Measurements from ENCODE around the gene MLLT10. TPM values are rescaled to one million over a fixed set of nuclear protein-coding genes. Genes with fewer than 3 reads are reported as not detected.

MLLT10 gene
- total RNA-seq, 1 donor from 2014 or later: 43.3 TPM

GRCh38 chr10:21500578-21500910, 33.5 kb upstream of the MLLT10 start:
- peak overlapping the region; percentile 29 to 49 (median 45) for H3K4me3 ChIP-seq (ENCODE audit: low read length in 3 of 3)
- peaks cover 8 to 26% (median 13%) of the 10 kb centered on the region in 3 donors for H3K4me1 ChIP-seq (ENCODE audit: control insufficient read depth in 3 of 3, insufficient read depth in 3 of 3, low read length in 3 of 3)
- peaks cover 4 to 35% (median 6%) of the 10 kb centered on the region in 3 donors for H3K27me3 ChIP-seq (ENCODE audit: control insufficient read depth in 3 of 3, insufficient read depth in 3 of 3, low read length in 3 of 3)
- no peaks in the 10 kb centered on the region for H3K36me3 ChIP-seq (ENCODE audit: control insufficient read depth in 3 of 3, insufficient read depth in 3 of 3, low read length in 3 of 3)
- peak overlapping the region in 1 of 3 donors; percentile 54 for H3K9ac ChIP-seq (ENCODE audit: low read depth in 1 of 3, low read length in 3 of 3)
- H3K9me3 ChIP-seq (ENCODE audit: control insufficient read depth in 3 of 3, low read length in 3 of 3): no peaks in the 10 kb centered on the region
- H3K27ac ChIP-seq (ENCODE audit: low read depth, low read length): no peak overlapping the region

GRCh38 chr10:21501091-21501490, 32.9 kb upstream of the MLLT10 start:
- no peak overlapping the region for H3K9ac ChIP-seq (ENCODE audit: low read depth in 1 of 3, low read length in 3 of 3)
- H3K4me1 ChIP-seq (ENCODE audit: control insufficient read depth in 3 of 3, insufficient read depth in 3 of 3, low read length in 3 of 3): peaks cover 6 to 21% (median 10%) of the 10 kb centered on the region in 3 donors
- H3K9me3 ChIP-seq (ENCODE audit: control insufficient read depth in 3 of 3, low read length in 3 of 3): no peaks in the 10 kb centered on the region
- no peak overlapping the region for H3K4me3 ChIP-seq (ENCODE audit: low read length in 3 of 3)
- peaks cover 4 to 35% (median 6%) of the 10 kb centered on the region in 3 donors for H3K27me3 ChIP-seq (ENCODE audit: control insufficient read depth in 3 of 3, insufficient read depth in 3 of 3, low read length in 3 of 3)
- H3K36me3 ChIP-seq (ENCODE audit: control insufficient read depth in 3 of 3, insufficient read depth in 3 of 3, low read length in 3 of 3): no peaks in the 10 kb centered on the region
- H3K27ac ChIP-seq (ENCODE audit: low read depth, low read length): no peak overlapping the region

- Histone ChIP-seq H3K27me3 (ENCODE audit: control insufficient read depth in 3 of 3, insufficient read depth in 3 of 3, low read length in 3 of 3) (peaks cover 4 to 33% (median 6%) of the 10 kb centered on the region in 3 donors), H3K9ac (ENCODE audit: low read depth in 1 of 3, low read length in 3 of 3) (no peak overlapping the region), H3K27ac (ENCODE audit: low read depth, low read length) (no peak overlapping the region), H3K4me1 (ENCODE audit: control insufficient read depth in 3 of 3, insufficient read depth in 3 of 3, low read length in 3 of 3) (peaks cover 6 to 13% (median 7%) of the 10 kb centered on the region in 3 donors), H3K36me3 (ENCODE audit: control insufficient read depth in 3 of 3, insufficient read depth in 3 of 3, low read length in 3 of 3) (no peaks in the 10 kb centered on the region), H3K9me3 (ENCODE audit: control insufficient read depth in 3 of 3, low read length in 3 of 3) (no peaks in the 10 kb centered on the region), H3K4me3 (ENCODE audit: low read length in 3 of 3) (no peak overlapping the region)
Measured at GRCh38 chr10:21501731-21502347, 32.2 kb upstream of the MLLT10 start.

GRCh38 chr10:21502348-21502740, 31.7 kb upstream of the MLLT10 start:
- Histone ChIP-seq H3K9ac (ENCODE audit: low read depth in 1 of 3, low read length in 3 of 3) (no peak overlapping the region), H3K27ac (ENCODE audit: low read depth, low read length) (no peak overlapping the region), H3K27me3 (ENCODE audit: control insufficient read depth in 3 of 3, insufficient read depth in 3 of 3, low read length in 3 of 3) (peaks cover 4 to 31% (median 6%) of the 10 kb centered on the region in 3 donors), H3K9me3 (ENCODE audit: control insufficient read depth in 3 of 3, low read length in 3 of 3) (no peaks in the 10 kb centered on the region), H3K36me3 (ENCODE audit: control insufficient read depth in 3 of 3, insufficient read depth in 3 of 3, low read length in 3 of 3) (no peaks in the 10 kb centered on the region), H3K4me3 (ENCODE audit: low read length in 3 of 3) (no peak overlapping the region), H3K4me1 (ENCODE audit: control insufficient read depth in 3 of 3, insufficient read depth in 3 of 3, low read length in 3 of 3) (peaks cover 2 to 8% (median 4%) of the 10 kb centered on the region in 3 donors)

- H3K27ac ChIP-seq (ENCODE audit: low read depth, low read length): no peak overlapping the region
- H3K9ac ChIP-seq (ENCODE audit: low read depth in 1 of 3, low read length in 3 of 3): no peak overlapping the region
- no peak overlapping the region for H3K4me3 ChIP-seq (ENCODE audit: low read length in 3 of 3)
- H3K27me3 ChIP-seq (ENCODE audit: control insufficient read depth in 3 of 3, insufficient read depth in 3 of 3, low read length in 3 of 3): peaks cover 4 to 34% (median 6%) of the 10 kb centered on the region in 3 donors
- peaks cover 0 to 7% (median 4%) of the 10 kb centered on the region in 3 donors for H3K4me1 ChIP-seq (ENCODE audit: control insufficient read depth in 3 of 3, insufficient read depth in 3 of 3, low read length in 3 of 3)
- no peaks in the 10 kb centered on the region for H3K9me3 ChIP-seq (ENCODE audit: control insufficient read depth in 3 of 3, low read length in 3 of 3)
- no peaks in the 10 kb centered on the region for H3K36me3 ChIP-seq (ENCODE audit: control insufficient read depth in 3 of 3, insufficient read depth in 3 of 3, low read length in 3 of 3)
Measured at GRCh38 chr10:21503542-21503941, 30.5 kb upstream of the MLLT10 start.

- H3K27me3 ChIP-seq (ENCODE audit: control insufficient read depth in 3 of 3, insufficient read depth in 3 of 3, low read length in 3 of 3): peaks cover 0 to 24% (median 3%) of the 10 kb centered on the region in 3 donors
- no peak overlapping the region for H3K4me3 ChIP-seq (ENCODE audit: low read length in 3 of 3)
- no peak overlapping the region for H3K9ac ChIP-seq (ENCODE audit: low read depth in 1 of 3, low read length in 3 of 3)
- H3K9me3 ChIP-seq (ENCODE audit: control insufficient read depth in 3 of 3, low read length in 3 of 3): no peaks in the 10 kb centered on the region
- no peaks in the 10 kb centered on the region for H3K36me3 ChIP-seq (ENCODE audit: control insufficient read depth in 3 of 3, insufficient read depth in 3 of 3, low read length in 3 of 3)
- peaks cover 0 to 5% (median 3%) of the 10 kb centered on the region in 3 donors for H3K4me1 ChIP-seq (ENCODE audit: control insufficient read depth in 3 of 3, insufficient read depth in 3 of 3, low read length in 3 of 3)
- no peak overlapping the region for H3K27ac ChIP-seq (ENCODE audit: low read depth, low read length)
Measured at GRCh38 chr10:21505711-21506278, 28.2 kb upstream of the MLLT10 start.

GRCh38 chr10:21506351-21506750, 27.7 kb upstream of the MLLT10 start:
- no peaks in the 10 kb centered on the region for H3K36me3 ChIP-seq (ENCODE audit: control insufficient read depth in 3 of 3, insufficient read depth in 3 of 3, low read length in 3 of 3)
- no peaks in the 10 kb centered on the region for H3K9me3 ChIP-seq (ENCODE audit: control insufficient read depth in 3 of 3, low read length in 3 of 3)
- no peak overlapping the region for H3K9ac ChIP-seq (ENCODE audit: low read depth in 1 of 3, low read length in 3 of 3)
- no peak overlapping the region for H3K27ac ChIP-seq (ENCODE audit: low read depth, low read length)
- H3K4me3 ChIP-seq (ENCODE audit: low read length in 3 of 3): no peak overlapping the region
- peaks cover 0 to 6% (median 3%) of the 10 kb centered on the region in 3 donors for H3K4me1 ChIP-seq (ENCODE audit: control insufficient read depth in 3 of 3, insufficient read depth in 3 of 3, low read length in 3 of 3)
- peaks cover 0 to 20% (median 3%) of the 10 kb centered on the region in 3 donors for H3K27me3 ChIP-seq (ENCODE audit: control insufficient read depth in 3 of 3, insufficient read depth in 3 of 3, low read length in 3 of 3)

GRCh38 chr10:21507150-21507549, 26.9 kb upstream of the MLLT10 start:
- Histone ChIP-seq H3K27ac (ENCODE audit: low read depth, low read length) (no peak overlapping the region), H3K36me3 (ENCODE audit: control insufficient read depth in 3 of 3, insufficient read depth in 3 of 3, low read length in 3 of 3) (no peaks in the 10 kb centered on the region), H3K9me3 (ENCODE audit: control insufficient read depth in 3 of 3, low read length in 3 of 3) (no peaks in the 10 kb centered on the region)

GRCh38 chr10:21508706-21509331, 25.2 kb upstream of the MLLT10 start:
- H3K36me3 ChIP-seq (ENCODE audit: control insufficient read depth in 3 of 3, insufficient read depth in 3 of 3, low read length in 3 of 3): no peaks in the 10 kb centered on the region
- H3K27me3 ChIP-seq (ENCODE audit: control insufficient read depth in 3 of 3, insufficient read depth in 3 of 3, low read length in 3 of 3): peaks cover 0 to 19% (median 3%) of the 10 kb centered on the region in 3 donors
- H3K4me1 ChIP-seq (ENCODE audit: control insufficient read depth in 3 of 3, insufficient read depth in 3 of 3, low read length in 3 of 3): peaks cover 0 to 6% (median 3%) of the 10 kb centered on the region in 3 donors
- H3K9ac ChIP-seq (ENCODE audit: low read depth in 1 of 3, low read length in 3 of 3): no peak overlapping the region
- H3K4me3 ChIP-seq (ENCODE audit: low read length in 3 of 3): no peak overlapping the region
- no peak overlapping the region for H3K27ac ChIP-seq (ENCODE audit: low read depth, low read length)
- no peaks in the 10 kb centered on the region for H3K9me3 ChIP-seq (ENCODE audit: control insufficient read depth in 3 of 3, low read length in 3 of 3)

More at GRCh38 chr10:21507150-21507549, 26.9 kb upstream of the MLLT10 start:
- Histone ChIP-seq H3K27me3 (ENCODE audit: control insufficient read depth in 3 of 3, insufficient read depth in 3 of 3, low read length in 3 of 3) (peaks cover 0 to 19% (median 3%) of the 10 kb centered on the region in 3 donors), H3K9ac (ENCODE audit: low read depth in 1 of 3, low read length in 3 of 3) (no peak overlapping the region), H3K4me3 (ENCODE audit: low read length in 3 of 3) (no peak overlapping the region), H3K4me1 (ENCODE audit: control insufficient read depth in 3 of 3, insufficient read depth in 3 of 3, low read length in 3 of 3) (peaks cover 0 to 6% (median 3%) of the 10 kb centered on the region in 3 donors)
